ENCODE results near the gene RERG. TPM values are rescaled to one million over a fixed set of nuclear protein-coding genes. Genes with fewer than 3 reads are reported as not detected.

The RERG gene
- total RNA-seq, 2 experiments from 2014 or later, result not detected

DNA sequence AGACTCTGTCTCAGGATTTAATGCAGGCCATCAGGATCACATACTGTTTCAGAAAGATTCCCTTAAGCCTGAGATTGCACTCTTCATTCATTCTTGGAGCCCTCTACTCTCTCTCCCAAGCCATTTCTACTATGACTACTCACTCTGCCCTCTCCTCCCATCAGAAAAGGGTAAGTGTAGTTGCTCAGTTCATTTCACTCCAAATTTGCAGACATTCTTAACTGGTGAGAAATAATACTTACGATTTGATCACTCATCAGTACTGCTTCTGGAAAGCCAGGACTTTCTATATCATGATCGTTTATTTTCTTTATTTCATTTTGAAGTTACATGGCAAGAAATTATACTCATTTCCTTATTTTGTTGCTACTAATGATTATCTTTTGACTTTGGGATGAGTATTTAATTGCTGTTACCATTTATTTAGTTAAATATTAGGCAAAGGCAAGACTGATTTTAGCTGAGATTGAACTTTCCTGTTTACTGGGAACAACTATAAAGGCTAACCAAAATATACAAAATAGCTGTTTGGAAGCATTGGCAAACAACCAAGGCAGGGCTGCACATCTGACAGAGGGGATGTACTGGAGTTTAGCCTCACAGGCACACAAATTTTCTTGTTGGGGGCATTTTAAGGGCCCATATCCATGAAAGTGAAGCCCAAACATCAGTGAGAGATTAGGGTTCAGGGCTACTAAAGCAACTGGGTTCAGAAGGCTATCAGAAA, 4.1 kb upstream of the RERG start:
- POLR2A ChIA-PET, result no interaction called here
- CTCF ChIA-PET, result no interaction called here

DNA sequence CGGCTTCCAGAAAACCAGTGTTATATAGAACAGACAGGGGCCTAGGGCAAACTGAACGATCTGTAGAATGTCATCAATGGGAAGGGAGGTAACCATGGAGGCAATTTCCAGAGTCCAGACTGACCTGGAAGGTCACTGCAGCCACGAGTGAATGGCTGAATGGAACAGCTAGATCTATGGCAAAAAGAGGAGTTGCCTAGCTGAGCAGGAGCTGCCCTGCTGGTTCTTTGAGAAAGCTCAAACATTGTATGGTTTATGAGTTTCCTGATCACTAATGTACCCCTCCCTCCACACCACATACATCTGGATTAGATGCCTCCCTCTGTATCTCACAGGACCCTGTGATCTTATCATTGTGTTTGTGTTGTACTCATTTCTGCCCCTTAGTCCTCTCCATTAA, 1.0 kb upstream of the RERG start:
- CTCF ChIA-PET, result interaction anchor here (0.7 to 2.1 kb wide), 6 partner anchors 9 to 498 kb away, joined by 3 to 14 read pairs (median 4); no protein-coding TSS in a partner anchor
- POLR2A ChIA-PET, result no interaction called here

GRCh38 chr12:15220451-15220850, 766 bp downstream of the RERG start:
- CTCF ChIA-PET, result interaction anchor here (0.9 to 2.1 kb wide), 6 partner anchors 11 to 68 kb away, joined by 3 to 14 read pairs (median 4); no protein-coding TSS in a partner anchor

GRCh38 chr12:15218794-15219193, 2.4 kb downstream of the RERG start:
- ChIA-PET CTCF (no interaction called here), POLR2A (no interaction called here)

More at GRCh38 chr12:15220451-15220850, 766 bp downstream of the RERG start:
- POLR2A ChIA-PET, result no interaction called here

GRCh38 chr12:15216036-15216889, 5.0 kb downstream of the RERG start:
- POLR2A ChIA-PET, result no interaction called here
- CTCF ChIA-PET, result no interaction called here

- CTCF ChIA-PET, result no interaction called here
- POLR2A ChIA-PET, result no interaction called here
These were observed 6.2 kb downstream of the RERG start for GRCh38 chr12:15214851-15215601.

GRCh38 chr12:15212930-15213329, 8.3 kb downstream of the RERG start:
- ChIA-PET CTCF (interaction anchor here (0.8 kb wide), 1 partner anchor 9 kb away, joined by 3 read pairs; no protein-coding TSS in a partner anchor), POLR2A (no interaction called here)

DNA sequence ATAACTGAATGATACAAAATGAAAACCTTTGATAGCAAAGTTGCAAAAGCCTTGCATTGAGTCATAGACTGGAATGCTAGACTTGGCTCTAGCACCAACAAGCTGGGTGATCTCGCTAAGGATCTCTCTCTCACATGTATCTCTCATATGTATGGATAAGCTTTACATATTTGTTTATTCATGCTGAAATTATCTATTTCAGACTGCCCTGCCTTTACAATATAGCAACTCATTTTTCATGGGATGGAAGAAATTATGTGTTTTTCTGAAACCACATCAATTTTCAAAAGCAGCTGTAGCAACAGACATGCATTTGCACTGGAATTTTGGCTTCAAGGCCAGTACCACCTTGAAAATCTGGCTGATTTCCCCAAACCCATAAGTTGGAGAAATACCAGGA, 11.4 kb downstream of the RERG start:
- POLR2A ChIA-PET, result no interaction called here
- CTCF ChIA-PET, result no interaction called here

- CTCF ChIA-PET, result no interaction called here
These were observed 12.2 kb downstream of the RERG start for GRCh38 chr12:15208871-15209656.

DNA sequence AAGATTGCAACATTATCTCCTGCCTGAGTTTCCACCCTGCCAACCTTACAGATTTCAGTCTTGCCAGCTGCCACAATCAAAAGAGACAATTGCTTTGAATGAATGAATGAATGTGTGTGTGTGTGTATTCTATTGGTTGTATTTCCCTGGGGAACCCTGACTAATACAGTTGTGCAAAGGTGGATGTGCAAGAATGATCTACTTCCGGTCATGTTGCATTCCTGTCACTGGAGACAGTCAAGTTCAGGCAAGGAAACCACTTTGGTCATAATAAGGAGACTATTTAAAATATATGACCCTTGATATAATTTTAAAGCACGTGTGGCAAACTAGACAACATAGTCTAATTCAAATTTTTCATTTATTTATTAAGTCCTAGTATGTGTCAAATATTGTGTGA, 13.1 kb downstream of the RERG start:
- POLR2A ChIA-PET, result no interaction called here

More at GRCh38 chr12:15208871-15209656, 12.2 kb downstream of the RERG start:
- POLR2A ChIA-PET, result no interaction called here

GRCh38 chr12:15206831-15207389, 14.3 kb downstream of the RERG start:
- CTCF ChIA-PET, result interaction anchor here (1.7 kb wide), 1 partner anchor 14 kb away, joined by 4 read pairs; the partner anchor contains the start of gene RERG
- POLR2A ChIA-PET, result no interaction called here

More for the DNA sequence above, 13.1 kb downstream of the RERG start:
- CTCF ChIA-PET, result interaction anchor here (1.7 kb wide), 1 partner anchor 13 kb away, joined by 4 read pairs; the partner anchor contains the start of gene RERG

GRCh38 chr12:15206338-15206737, 14.9 kb downstream of the RERG start:
- ChIA-PET CTCF (interaction anchor here (1.2 kb wide), 1 partner anchor 15 kb away, joined by 5 read pairs; the partner anchor contains the start of gene RERG), POLR2A (no interaction called here)

- ChIA-PET CTCF (interaction anchor here (1.2 kb wide), 1 partner anchor 16 kb away, joined by 5 read pairs; the partner anchor contains the start of gene RERG), POLR2A (no interaction called here)
These were observed 15.7 kb downstream of the RERG start for GRCh38 chr12:15205341-15206010.

DNA sequence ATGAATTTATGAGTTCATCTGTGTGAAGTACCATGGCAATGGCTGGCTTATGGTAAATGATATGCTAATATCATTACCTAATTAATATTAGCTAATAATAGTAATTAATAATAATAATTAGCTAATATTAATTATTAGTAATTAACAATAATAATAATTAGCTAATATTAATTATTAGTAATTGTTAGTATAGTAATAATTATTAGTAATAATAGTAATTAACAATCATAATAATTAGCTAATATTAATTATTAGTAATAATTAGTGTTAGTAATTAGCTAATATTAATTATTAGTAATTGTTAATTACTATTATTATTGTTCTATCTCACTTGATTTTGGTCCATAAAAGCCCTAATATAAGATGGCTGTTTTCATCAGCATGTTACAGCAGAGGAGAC, 19.8 kb downstream of the RERG start:
- ChIA-PET CTCF (no interaction called here), POLR2A (no interaction called here)

DNA sequence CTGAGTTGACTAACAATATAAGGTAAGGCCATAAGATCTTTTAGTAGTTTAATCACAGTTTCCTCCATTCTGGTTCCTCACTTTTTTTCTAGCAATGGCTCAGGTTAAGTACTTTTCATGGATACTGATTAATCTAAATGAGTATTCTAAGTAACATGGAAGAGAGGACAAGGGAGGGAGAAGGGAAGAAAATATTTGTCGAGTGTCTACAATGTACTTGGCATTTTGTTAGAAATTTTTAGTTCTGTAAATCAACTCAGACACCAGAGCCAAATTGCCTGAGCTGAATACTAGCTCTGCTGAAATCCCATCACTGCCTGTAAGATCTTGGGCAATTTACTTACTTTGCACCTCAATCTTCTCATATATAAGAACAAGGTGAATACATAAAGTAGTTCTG, 20.2 kb downstream of the RERG start:
- ChIA-PET CTCF (no interaction called here), POLR2A (no interaction called here)

DNA sequence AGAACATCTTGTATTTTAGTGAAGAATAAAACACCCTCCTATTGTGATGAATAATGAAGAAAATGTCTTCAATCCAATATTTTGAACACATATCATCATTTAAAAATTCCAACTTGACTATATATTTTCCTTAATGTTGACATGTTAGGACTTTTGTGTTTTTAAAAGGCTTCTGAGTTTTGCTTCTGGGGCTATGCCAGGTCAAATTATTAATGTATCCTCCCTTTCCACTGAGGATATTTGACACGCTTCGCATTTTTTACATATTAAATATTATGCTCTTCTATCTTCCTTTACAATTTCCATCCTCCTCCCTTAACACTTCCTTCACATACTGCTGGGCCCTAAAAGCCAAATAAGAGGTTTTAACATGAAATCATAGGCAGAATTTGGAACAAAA, 20.6 kb downstream of the RERG start:
- POLR2A ChIA-PET, result no interaction called here
- CTCF ChIA-PET, result no interaction called here

DNA sequence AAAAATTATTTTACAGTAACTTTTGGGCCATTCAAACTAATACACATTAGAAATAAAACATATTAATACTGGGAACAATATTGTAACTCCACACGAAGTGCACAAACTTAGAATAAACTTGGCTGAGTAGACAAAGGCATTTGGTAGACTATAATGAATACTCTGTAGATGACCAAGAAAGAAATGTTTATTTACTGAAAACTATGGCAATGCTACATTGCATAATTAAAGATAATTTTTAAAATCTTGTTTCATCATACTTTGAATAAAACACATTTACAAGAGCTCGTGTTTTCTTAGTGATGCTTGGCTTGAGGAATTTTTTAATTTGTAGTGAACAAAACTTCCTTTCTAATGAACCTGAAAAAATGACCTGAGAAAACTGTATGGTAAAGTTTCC, 21.3 kb downstream of the RERG start:
- ChIA-PET POLR2A (no interaction called here), CTCF (no interaction called here)
